Fibroblast of lung (primary cell): Measurements from ENCODE around the gene SLC27A1. TPM values are rescaled to one million over a fixed set of nuclear protein-coding genes. Genes with fewer than 3 reads are reported as not detected.

Source experiments
- DNase-seq, 2 donors: peaks; one replicate each; pipeline versions ENCODE4 v3.0.0 to v3.0.0-alpha.2; 2010; ENCODE audit warnings: low read depth in 2 of 2
- H2AFZ ChIP-seq: 2 replicates; pipeline ENCODE4 v1.5.1; 2012; ENCODE audit warnings: low read length, control low read depth, inconsistent platforms
- H3K27ac ChIP-seq: 2 replicates; pipeline ENCODE4 v1.5.1; 2011; ENCODE audit warnings: low read length, control low read depth; ENCODE audit not compliant: insufficient read depth
- H3K27me3 ChIP-seq: 2 replicates; pipeline ENCODE4 v1.5.1; 2011; ENCODE audit warnings: mild to moderate bottlenecking, low read length; ENCODE audit not compliant: control insufficient read depth, insufficient read depth
- H3K36me3 ChIP-seq: 2 replicates; pipeline ENCODE4 v1.5.1; 2011; ENCODE audit warnings: low read length; ENCODE audit not compliant: control insufficient read depth, insufficient read depth
- H3K4me1 ChIP-seq: 2 replicates; pipeline ENCODE4 v1.5.1; 2011; ENCODE audit warnings: low read length; ENCODE audit not compliant: control insufficient read depth, insufficient read depth; ENCODE audit errors: extremely low read depth
- H3K4me2 ChIP-seq: 2 replicates; pipeline ENCODE4 v1.5.1; 2011; ENCODE audit warnings: low read length, control low read depth; ENCODE audit not compliant: insufficient read depth; ENCODE audit errors: extremely low read depth
- H3K4me3 ChIP-seq, 4 experiments: fragments of 200-600 bp in 1 of 4; sonication (generic) in 1 of 4; replicated peaks in 1 of 4; 2 replicates each; pipeline ENCODE4 v1.5.1; 2011 to 2016; ENCODE audit warnings: low read length in 4 of 4, low read depth in 3 of 4, mild to moderate bottlenecking in 3 of 4, control low read depth in 2 of 4, inconsistent platforms in 1 of 4, mixed read lengths in 1 of 4; ENCODE audit not compliant: insufficient read depth in 1 of 4; ENCODE audit errors: control extremely low read depth in 1 of 4
- H3K79me2 ChIP-seq: 2 replicates; pipeline ENCODE4 v1.5.1; 2012; ENCODE audit warnings: mild to moderate bottlenecking, low read length, inconsistent platforms; ENCODE audit not compliant: control insufficient read depth, insufficient read depth
- H3K9ac ChIP-seq: 2 replicates; pipeline ENCODE4 v1.5.1; 2011; ENCODE audit warnings: mild to moderate bottlenecking, low read length, control low read depth; ENCODE audit not compliant: insufficient read depth
- H3K9me3 ChIP-seq: 2 replicates; pipeline ENCODE4 v1.5.1; 2012; ENCODE audit warnings: low read depth, low read length; ENCODE audit not compliant: control insufficient read depth, insufficient read depth
- H4K20me1 ChIP-seq: 2 replicates; pipeline ENCODE4 v1.5.1; 2011; ENCODE audit warnings: low read length; ENCODE audit not compliant: control insufficient read depth, insufficient read depth; ENCODE audit errors: extremely low read depth
- CTCF ChIP-seq, 2 donors: IDR thresholded peaks in 1 of 2; conservative IDR thresholded peaks in 1 of 2; 1 replicate in 1 of 2; 2 replicates in 1 of 2; pipeline ENCODE4 v1.5.1; 2011 to 2012; ENCODE audit warnings: low read length in 2 of 2, control low read depth in 1 of 2, inconsistent platforms in 1 of 2, low read depth in 1 of 2, mild to moderate bottlenecking in 1 of 2
- EZH2 ChIP-seq: IDR thresholded peaks from 2 replicates; pipeline ENCODE4 v1.5.1; 2012; ENCODE audit warnings: low read length, control low read depth, mild to moderate bottlenecking; ENCODE audit errors: missing control alignments
- polyA plus RNA-seq, 2 donors: library from polyadenylated mRNA; depleted of rRNA in 1 of 2; stranded (reverse) in 1 of 2; unstranded in 1 of 2; fragments of >200 nt; gene quantifications; 2 replicates each; pipeline ENCODE4 v1.2.1, GENCODE V29; 2011 to 2012; ENCODE audit warnings: missing spikeins in 1 of 2
- total RNA-seq: library from RNA; depleted of rRNA; stranded (reverse); fragments of >200 nt; gene quantifications from 2 replicates; pipeline ENCODE4 v1.2.1, GENCODE V29; 2014

SLC27A1 gene
- total and polyA plus RNA-seq, 2 donors (not counting 1 experiment from before 2014, with no cell fraction given) = 4.0 to 25.3 TPM

DNA sequence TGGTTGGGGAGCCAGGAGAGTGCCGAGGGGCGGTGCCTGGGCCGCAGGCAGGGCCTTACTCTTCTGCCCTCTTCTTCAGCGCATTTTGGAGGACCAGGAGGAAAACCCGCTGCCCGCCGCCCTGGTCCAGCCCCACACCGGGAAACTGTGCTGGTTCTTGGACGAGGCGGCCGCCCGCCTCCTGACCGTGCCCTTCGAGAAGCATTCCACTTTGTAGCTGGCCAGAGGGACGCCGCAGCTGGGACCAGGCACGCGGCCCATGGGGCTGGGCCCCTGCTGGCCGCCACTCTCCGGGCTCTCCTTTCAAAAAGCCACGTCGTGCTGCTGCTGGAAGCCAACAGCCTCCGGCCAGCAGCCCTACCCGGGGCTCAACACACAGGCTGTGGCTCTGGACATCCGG lies 50.5 kb downstream of the SLC27A1 start:
- TF ChIP-seq EZH2 = no peak
- no peak for TF ChIP-seq CTCF (conservative IDR thresholded peaks at IDR 0.05 in 1 of 2, IDR thresholded peaks at IDR 0.05 in 1 of 2; ENCODE audit: low read depth in 1 of 2, low read length in 2 of 2)
- H3K79me2 ChIP-seq = no peaks in the 10 kb centered on the region
- H4K20me1 ChIP-seq = no peaks in the 10 kb centered on the region
- H3K27ac ChIP-seq = no peak overlapping the region
- H3K9me3 ChIP-seq = peaks cover 4% of the 10 kb centered on the region
- DNase-seq = no peak
- H2AFZ ChIP-seq = no peak overlapping the region
- no peaks in the 10 kb centered on the region for H3K4me1 ChIP-seq
- H3K9ac ChIP-seq = no peak overlapping the region
- no peaks in the 10 kb centered on the region for H3K27me3 ChIP-seq
- H3K36me3 ChIP-seq = peaks cover 10% of the 10 kb centered on the region
- H3K4me2 ChIP-seq = no peak overlapping the region
- no peak overlapping the region for H3K4me3 ChIP-seq

GRCh38 chr19:17522988-17523872 lies 52.9 kb downstream of the SLC27A1 start:
- Histone ChIP-seq H4K20me1 (no peaks in the 10 kb centered on the region), H2AFZ (no peak overlapping the region), H3K9me3 (no peaks in the 10 kb centered on the region), H3K27ac (no peak overlapping the region), H3K4me2 (no peak overlapping the region), H3K4me3 (no peak overlapping the region), H3K36me3 (no peaks in the 10 kb centered on the region), H3K9ac (no peak overlapping the region), H3K4me1 (no peaks in the 10 kb centered on the region), H3K79me2 (no peaks in the 10 kb centered on the region), H3K27me3 (no peaks in the 10 kb centered on the region)
- TF ChIP-seq EZH2 = no peak
- no peak for TF ChIP-seq CTCF (conservative IDR thresholded peaks at IDR 0.05 in 1 of 2, IDR thresholded peaks at IDR 0.05 in 1 of 2; ENCODE audit: low read depth in 1 of 2, low read length in 2 of 2)
- DNase-seq = no peak

- no peaks in the 10 kb centered on the region for H3K9me3 ChIP-seq
- no peaks in the 10 kb centered on the region for H4K20me1 ChIP-seq
- no peak overlapping the region for H3K4me2 ChIP-seq
- H3K27me3 ChIP-seq = no peaks in the 10 kb centered on the region
- no peaks in the 10 kb centered on the region for H3K36me3 ChIP-seq
- H3K4me3 ChIP-seq = no peak overlapping the region
- H3K9ac ChIP-seq = no peak overlapping the region
- H3K79me2 ChIP-seq = no peaks in the 10 kb centered on the region
- TF ChIP-seq CTCF (conservative IDR thresholded peaks at IDR 0.05 in 1 of 2, IDR thresholded peaks at IDR 0.05 in 1 of 2; ENCODE audit: low read depth in 1 of 2, low read length in 2 of 2) (no peak), EZH2 (no peak)
- H2AFZ ChIP-seq = no peak overlapping the region
- no peak for DNase-seq
- H3K4me1 ChIP-seq = no peaks in the 10 kb centered on the region
- no peak overlapping the region for H3K27ac ChIP-seq
These were observed 54.3 kb downstream of the SLC27A1 start for GRCh38 chr19:17524651-17525050.
